AG04450 (cell line): ENCODE measurements around the gene SF3A1. TPM values are rescaled to one million over a fixed set of nuclear protein-coding genes. Genes with fewer than 3 reads are reported as not detected.

Experiments used
- CTCF ChIA-PET: fragments of 300-600, 350-600 bp; formaldehyde crosslinking; extraction: SDS; loops from one replicate; lab custom pipeline; 2022; ENCODE audit warnings: antibody characterized with exemption, inconsistent platforms; lab: Charles Lee
- POLR2A ChIA-PET: fragments of 350-600 bp; formaldehyde crosslinking; extraction: SDS; loops from one replicate; lab custom pipeline; 2021; ENCODE audit warnings: antibody characterized with exemption, inconsistent platforms; lab: Yijun Ruan, JAX
- DNase-seq: peaks from one replicate; pipeline ENCODE4 v3.0.0-alpha.2; 2011; ENCODE audit warnings: low read depth, low spot score
- H3K27ac ChIP-seq: one replicate; pipeline ENCODE4 v1.5.1; 2012; ENCODE audit warnings: low read depth, low read length, control low read depth
- H3K27me3 ChIP-seq: one replicate; pipeline ENCODE4 v1.6.0; 2012; ENCODE audit warnings: low read length; ENCODE audit not compliant: control insufficient read depth, insufficient read depth
- H3K4me3 ChIP-seq: 2 replicates; pipeline ENCODE4 v1.5.1; 2011; ENCODE audit warnings: mild to moderate bottlenecking, low read depth, low read length, control low read depth
- H3K9me3 ChIP-seq: 2 replicates; pipeline ENCODE4 v1.5.1; 2012; ENCODE audit warnings: low read length; ENCODE audit not compliant: control insufficient read depth, insufficient read depth
- polyA plus RNA-seq: library from polyadenylated mRNA; depleted of rRNA; stranded (reverse); fragments of >200 nt; gene quantifications from 2 replicates; pipeline ENCODE4 v1.2.3, GENCODE V29; 2011
- TF ChIP-seq, protein P1 (sequence below): IDR thresholded peaks from 2 replicates; pipeline ENCODE4 v1.5.1; 2011; ENCODE audit warnings: low read depth, low read length, control low read depth, inconsistent platforms

The SF3A1 gene
- polyA plus RNA-seq, 1 experiment: 53.1 TPM

DNA sequence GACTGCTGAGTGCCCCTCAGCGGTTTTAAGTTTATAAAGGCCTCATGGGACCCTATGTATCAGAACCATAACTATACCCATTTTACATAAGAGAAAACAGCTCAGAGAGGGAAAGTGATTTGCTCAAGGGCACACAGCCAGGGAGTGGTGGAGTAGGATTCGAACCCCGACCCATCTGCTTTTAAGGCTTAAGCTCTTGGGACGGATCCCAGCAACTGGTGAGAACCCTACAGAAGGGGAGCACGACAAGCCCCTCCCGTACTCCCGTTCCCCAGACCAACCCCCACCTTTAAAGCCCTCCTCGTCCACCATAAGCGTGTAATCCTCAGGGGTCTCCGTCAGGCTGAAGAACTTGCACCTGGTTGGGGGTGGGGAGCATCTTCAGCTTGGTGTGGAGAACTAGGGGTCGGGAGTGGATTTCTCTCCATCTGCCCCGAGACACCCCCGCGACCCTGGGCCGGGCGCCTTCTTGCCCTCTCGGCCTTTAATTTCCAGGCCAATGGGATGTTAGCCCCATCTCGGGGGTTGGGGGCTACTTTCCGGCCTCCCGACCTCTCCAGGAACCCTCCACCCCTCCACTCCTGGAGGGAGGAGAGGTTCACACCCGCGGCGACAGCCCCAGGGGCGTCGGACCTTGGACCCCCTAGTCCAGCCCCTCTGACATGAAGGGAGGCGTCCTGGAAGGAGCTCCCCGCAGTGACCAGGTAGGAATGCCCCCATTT is 68.1 kb downstream of the SF3A1 start:
- ChIA-PET CTCF (interaction anchor here (0.7 to 3.3 kb wide), 41 partner anchors 9 to 284 kb away, joined by 3 to 44 read pairs (median 6); partner anchors contain the start of genes CCDC157, RNF215, SF3A1 and TBC1D10A), POLR2A (interaction anchor here (0.7 to 3.3 kb wide), 7 partner anchors 11 to 99 kb away, joined by 3 to 19 read pairs (median 6); partner anchors contain the start of genes CCDC157, RNF215, SF3A1 and TBC1D10A)
- Histone ChIP-seq H3K27me3 (no peaks in the 10 kb centered on the region), H3K4me3 (peak overlapping the region; percentile 84), H3K27ac (peak overlapping the region; percentile 73), H3K9me3 (no peaks in the 10 kb centered on the region)
- TF ChIP-seq, protein P1, sequence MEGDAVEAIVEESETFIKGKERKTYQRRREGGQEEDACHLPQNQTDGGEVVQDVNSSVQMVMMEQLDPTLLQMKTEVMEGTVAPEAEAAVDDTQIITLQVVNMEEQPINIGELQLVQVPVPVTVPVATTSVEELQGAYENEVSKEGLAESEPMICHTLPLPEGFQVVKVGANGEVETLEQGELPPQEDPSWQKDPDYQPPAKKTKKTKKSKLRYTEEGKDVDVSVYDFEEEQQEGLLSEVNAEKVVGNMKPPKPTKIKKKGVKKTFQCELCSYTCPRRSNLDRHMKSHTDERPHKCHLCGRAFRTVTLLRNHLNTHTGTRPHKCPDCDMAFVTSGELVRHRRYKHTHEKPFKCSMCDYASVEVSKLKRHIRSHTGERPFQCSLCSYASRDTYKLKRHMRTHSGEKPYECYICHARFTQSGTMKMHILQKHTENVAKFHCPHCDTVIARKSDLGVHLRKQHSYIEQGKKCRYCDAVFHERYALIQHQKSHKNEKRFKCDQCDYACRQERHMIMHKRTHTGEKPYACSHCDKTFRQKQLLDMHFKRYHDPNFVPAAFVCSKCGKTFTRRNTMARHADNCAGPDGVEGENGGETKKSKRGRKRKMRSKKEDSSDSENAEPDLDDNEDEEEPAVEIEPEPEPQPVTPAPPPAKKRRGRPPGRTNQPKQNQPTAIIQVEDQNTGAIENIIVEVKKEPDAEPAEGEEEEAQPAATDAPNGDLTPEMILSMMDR: no peak
- DNase-seq: no peak

DNA sequence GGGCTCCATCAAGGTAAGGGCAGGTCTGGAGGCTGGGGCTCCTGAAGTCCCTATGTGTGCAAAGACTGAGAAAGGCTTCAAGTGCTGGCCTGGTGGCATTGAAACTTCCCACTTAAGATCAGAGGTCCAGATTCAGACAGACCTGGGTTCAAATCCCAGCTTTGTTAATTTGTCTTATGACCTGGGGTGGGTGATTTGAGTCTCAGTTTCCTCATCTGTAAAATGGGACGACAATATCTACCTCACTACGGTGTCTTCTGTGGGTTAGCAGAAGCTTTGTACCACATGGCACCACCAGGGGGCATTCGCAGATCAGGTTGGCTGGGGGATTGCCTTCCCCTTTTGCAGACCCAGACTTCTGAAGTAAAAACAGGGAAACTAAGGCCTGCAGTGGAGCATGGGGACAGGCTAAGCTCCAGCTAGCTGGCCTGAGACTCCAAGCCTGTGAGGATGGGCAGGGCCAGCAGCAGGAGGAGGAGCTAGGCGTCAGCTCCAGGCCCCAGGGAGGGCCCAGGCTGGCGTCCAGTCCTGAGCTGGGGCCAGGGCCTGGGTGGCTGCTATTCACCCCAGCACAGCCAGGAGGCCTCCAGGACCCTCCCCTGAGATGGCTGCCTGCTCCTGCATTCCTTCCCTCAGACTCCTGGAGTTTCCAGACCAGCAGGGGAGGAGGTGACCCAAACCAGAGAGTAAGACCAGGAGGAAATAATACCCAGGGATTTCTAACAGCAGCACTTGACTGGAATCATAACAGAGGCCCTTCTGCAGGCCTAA is 68.9 kb downstream of the SF3A1 start:
- DNase-seq: peak; percentile 76
- POLR2A ChIA-PET: interaction anchor here (0.7 to 3.3 kb wide), 7 partner anchors 10 to 100 kb away, joined by 3 to 19 read pairs (median 6); partner anchors contain the start of genes CCDC157, RNF215, SF3A1 and TBC1D10A
- Histone ChIP-seq H3K27ac (peak overlapping the region; percentile 73), H3K4me3 (peak overlapping the region; percentile 84), H3K9me3 (no peaks in the 10 kb centered on the region), H3K27me3 (no peaks in the 10 kb centered on the region)
- CTCF ChIA-PET: interaction anchor here (0.6 to 3.3 kb wide), 44 partner anchors 8 to 283 kb away, joined by 3 to 44 read pairs (median 6); partner anchors contain the start of genes CCDC157, RNF215, SF3A1 and TBC1D10A
- TF ChIP-seq, protein P1: peak; percentile 55

DNA sequence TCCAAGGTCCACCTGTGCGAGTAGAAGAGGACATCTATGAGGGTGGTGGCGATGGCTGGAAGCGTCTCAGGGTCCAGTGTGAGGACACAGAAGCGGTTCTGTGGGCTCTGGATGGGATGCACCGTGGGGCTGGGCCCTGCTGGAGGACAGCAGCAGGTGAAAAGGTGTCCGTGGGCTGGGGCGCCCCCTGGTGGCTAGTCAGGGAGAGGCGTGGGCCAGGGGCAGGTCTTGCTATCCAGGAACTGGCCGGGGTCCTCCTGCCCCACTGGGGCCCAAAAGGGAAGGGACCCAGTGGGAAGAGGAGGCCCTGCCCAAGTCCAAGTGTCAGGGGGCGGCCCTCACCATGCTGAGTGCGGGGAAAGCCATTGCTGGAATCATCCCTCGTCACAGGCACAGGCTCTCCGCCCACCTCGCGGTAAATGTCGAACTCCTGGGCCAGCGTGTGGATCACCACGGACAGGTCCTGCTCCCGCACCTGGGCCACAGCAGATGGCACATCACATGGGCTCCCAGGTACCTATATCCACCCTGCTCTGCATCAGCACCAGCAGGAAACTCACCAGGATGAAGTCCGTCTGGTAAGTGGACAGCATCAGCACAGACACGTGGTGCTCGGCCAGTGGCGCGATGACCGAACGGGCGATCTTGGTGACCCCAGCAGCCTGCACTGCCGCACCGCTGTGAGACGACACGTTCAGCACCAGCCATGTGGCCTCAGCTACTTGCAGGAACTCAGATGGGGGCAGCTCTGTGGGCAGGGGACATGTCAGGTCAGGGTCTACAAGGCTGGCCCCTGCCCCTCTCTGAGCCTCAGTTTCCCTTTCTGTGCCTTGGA is 69.7 kb downstream of the SF3A1 start:
- POLR2A ChIA-PET: interaction anchor here (1.0 to 3.3 kb wide), 6 partner anchors 9 to 100 kb away, joined by 4 to 19 read pairs (median 6); partner anchors contain the start of genes CCDC157, RNF215, SF3A1 and TBC1D10A
- TF ChIP-seq, protein P1: peak; percentile 83
- Histone ChIP-seq H3K4me3 (no peak overlapping the region), H3K27me3 (no peaks in the 10 kb centered on the region), H3K9me3 (no peaks in the 10 kb centered on the region), H3K27ac (no peak overlapping the region)
- CTCF ChIA-PET: interaction anchor here (0.6 to 3.3 kb wide), 39 partner anchors 9 to 282 kb away, joined by 3 to 44 read pairs (median 6); partner anchors contain the start of genes CCDC157, RNF215, SEC14L2 and SF3A1
- no peak for DNase-seq

DNA sequence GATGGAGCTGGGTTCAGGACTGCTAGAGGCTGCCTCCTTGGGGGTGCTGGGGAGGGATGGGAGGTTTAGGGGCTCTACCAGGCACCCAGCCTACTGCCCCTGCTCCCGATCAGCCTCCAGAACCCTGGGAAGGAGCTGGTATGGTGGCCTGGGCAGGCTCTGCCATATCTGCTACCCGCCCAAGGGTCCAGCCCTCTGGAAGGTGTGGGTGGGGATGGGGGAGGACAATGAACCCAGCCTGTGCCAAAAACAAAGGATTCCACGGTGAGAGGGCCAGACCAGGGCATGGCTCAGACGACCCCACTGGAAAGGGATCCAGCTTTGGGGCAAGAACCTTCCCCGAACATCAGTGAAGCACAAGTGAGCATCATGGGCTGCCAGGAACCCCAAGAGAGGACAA is 70.4 kb downstream of the SF3A1 start:
- CTCF ChIA-PET: interaction anchor here (0.8 to 1.0 kb wide), 5 partner anchors 9 to 183 kb away, joined by 3 to 5 read pairs (median 3); partner anchors contain the start of genes CCDC157, SEC14L2 and SF3A1
- Histone ChIP-seq H3K9me3 (no peaks in the 10 kb centered on the region), H3K27ac (no peak overlapping the region), H3K27me3 (no peaks in the 10 kb centered on the region), H3K4me3 (no peak overlapping the region)
- POLR2A ChIA-PET: no interaction called here
- TF ChIP-seq, protein P1: no peak
- no peak for DNase-seq
